Astrocyte (in vitro differentiated cells and primary cell): ENCODE data around the gene NLGN3.

Experiments
- EZH2 ChIP-seq: IDR thresholded peaks from 2 replicates; pipeline ENCODE4 v1.6.1; 2012; ENCODE audit warnings: mild to moderate bottlenecking, low read length, inconsistent platforms; ENCODE audit not compliant: insufficient read depth
- TF ChIP-seq, protein P1 (sequence below): IDR thresholded peaks from 2 replicates; pipeline ENCODE4 v1.5.1; 2011; ENCODE audit warnings: low read depth, mild to moderate bottlenecking, inconsistent platforms, low read length, moderate library complexity; ENCODE audit not compliant: insufficient read depth

DNA sequence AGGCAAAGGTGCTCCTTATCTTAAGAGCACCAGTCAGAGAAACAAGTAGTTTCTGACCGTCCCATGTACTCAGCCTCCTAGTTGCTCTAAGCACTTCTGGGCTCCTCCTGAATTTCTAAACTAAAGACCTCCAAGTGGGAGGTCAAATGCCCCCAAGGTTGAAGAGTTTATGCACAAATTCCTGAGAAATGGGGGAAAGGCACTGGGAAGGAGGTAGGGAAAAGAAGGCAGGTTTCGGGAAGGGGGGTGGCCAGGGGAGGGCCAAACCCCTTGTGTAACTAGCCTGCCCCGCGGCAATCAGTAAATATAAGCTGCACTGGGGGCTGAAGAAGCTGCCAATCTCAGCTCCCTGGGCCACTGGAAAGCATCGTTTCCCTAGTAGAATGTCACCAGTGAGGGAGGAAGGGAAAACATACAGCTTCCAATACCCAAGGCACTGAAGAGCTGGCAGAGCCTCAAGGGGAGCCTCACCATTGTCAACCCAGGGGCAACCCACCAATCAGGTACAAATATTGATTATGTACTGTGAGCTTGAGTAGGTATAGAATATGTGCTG is 45.6 kb upstream of the NLGN3 start:
- TF ChIP-seq EZH2 = no peak
- TF ChIP-seq, protein P1, sequence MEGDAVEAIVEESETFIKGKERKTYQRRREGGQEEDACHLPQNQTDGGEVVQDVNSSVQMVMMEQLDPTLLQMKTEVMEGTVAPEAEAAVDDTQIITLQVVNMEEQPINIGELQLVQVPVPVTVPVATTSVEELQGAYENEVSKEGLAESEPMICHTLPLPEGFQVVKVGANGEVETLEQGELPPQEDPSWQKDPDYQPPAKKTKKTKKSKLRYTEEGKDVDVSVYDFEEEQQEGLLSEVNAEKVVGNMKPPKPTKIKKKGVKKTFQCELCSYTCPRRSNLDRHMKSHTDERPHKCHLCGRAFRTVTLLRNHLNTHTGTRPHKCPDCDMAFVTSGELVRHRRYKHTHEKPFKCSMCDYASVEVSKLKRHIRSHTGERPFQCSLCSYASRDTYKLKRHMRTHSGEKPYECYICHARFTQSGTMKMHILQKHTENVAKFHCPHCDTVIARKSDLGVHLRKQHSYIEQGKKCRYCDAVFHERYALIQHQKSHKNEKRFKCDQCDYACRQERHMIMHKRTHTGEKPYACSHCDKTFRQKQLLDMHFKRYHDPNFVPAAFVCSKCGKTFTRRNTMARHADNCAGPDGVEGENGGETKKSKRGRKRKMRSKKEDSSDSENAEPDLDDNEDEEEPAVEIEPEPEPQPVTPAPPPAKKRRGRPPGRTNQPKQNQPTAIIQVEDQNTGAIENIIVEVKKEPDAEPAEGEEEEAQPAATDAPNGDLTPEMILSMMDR = no peak
